ENCODE measurements around the gene CYP2D6. TPM values are rescaled to one million over a fixed set of nuclear protein-coding genes. Genes with fewer than 3 reads are reported as not detected.

CYP2D6 gene
- total RNA-seq, 1 donor from 2014 or later, result 0.58 TPM

- H3K4me3 ChIP-seq (ENCODE audit: low read depth, low read length), result no peak overlapping the region
- TF ChIP-seq, protein P1, sequence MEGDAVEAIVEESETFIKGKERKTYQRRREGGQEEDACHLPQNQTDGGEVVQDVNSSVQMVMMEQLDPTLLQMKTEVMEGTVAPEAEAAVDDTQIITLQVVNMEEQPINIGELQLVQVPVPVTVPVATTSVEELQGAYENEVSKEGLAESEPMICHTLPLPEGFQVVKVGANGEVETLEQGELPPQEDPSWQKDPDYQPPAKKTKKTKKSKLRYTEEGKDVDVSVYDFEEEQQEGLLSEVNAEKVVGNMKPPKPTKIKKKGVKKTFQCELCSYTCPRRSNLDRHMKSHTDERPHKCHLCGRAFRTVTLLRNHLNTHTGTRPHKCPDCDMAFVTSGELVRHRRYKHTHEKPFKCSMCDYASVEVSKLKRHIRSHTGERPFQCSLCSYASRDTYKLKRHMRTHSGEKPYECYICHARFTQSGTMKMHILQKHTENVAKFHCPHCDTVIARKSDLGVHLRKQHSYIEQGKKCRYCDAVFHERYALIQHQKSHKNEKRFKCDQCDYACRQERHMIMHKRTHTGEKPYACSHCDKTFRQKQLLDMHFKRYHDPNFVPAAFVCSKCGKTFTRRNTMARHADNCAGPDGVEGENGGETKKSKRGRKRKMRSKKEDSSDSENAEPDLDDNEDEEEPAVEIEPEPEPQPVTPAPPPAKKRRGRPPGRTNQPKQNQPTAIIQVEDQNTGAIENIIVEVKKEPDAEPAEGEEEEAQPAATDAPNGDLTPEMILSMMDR (IDR thresholded peaks at IDR 0.05; ENCODE audit: insufficient read depth, low read length, poor library complexity, severe bottlenecking), result no peak
- H3K27me3 ChIP-seq (ENCODE audit: control insufficient read depth, insufficient read depth, low read length), result no peaks in the 10 kb centered on the region
- no peak for DNase-seq (ENCODE audit: low read depth)
- peaks cover 1% of the 10 kb centered on the region for H3K36me3 ChIP-seq (ENCODE audit: control insufficient read depth, insufficient read depth, low read length)
Measured at GRCh38 chr22:42173183-42173926, 42.7 kb upstream of the CYP2D6 start.

DNA sequence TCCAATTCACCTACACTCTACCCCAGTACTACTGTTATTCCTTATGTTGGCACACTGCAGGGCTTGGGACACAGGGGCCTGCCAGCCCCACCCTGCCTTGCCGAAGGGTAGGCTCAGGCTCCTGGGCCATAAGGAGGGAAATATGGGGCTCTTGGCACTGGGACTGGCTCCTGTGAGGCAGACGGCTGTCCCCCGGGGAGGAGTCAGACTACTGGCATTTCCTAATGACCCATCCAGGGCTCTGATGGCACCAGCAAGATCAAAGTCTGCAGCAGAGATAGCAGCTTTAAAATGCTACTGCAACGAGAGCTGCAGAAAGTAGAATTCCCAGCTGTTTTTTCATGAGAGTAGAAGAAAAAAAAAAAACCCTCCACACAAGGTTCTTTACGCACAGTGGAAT, 42.2 kb upstream of the CYP2D6 start:
- DNase-seq (ENCODE audit: low read depth), result no peak
- Histone ChIP-seq H3K4me3 (ENCODE audit: low read depth, low read length) (no peak overlapping the region), H3K27me3 (ENCODE audit: control insufficient read depth, insufficient read depth, low read length) (no peaks in the 10 kb centered on the region), H3K36me3 (ENCODE audit: control insufficient read depth, insufficient read depth, low read length) (peaks cover 1% of the 10 kb centered on the region)
- TF ChIP-seq, protein P1 (IDR thresholded peaks at IDR 0.05; ENCODE audit: insufficient read depth, low read length, poor library complexity, severe bottlenecking), result no peak

GRCh38 chr22:42171946-42172719, 41.5 kb upstream of the CYP2D6 start:
- Histone ChIP-seq H3K27me3 (ENCODE audit: control insufficient read depth, insufficient read depth, low read length) (no peaks in the 10 kb centered on the region), H3K36me3 (ENCODE audit: control insufficient read depth, insufficient read depth, low read length) (peaks cover 1% of the 10 kb centered on the region), H3K4me3 (ENCODE audit: low read depth, low read length) (no peak overlapping the region)
- DNase-seq (ENCODE audit: low read depth), result no peak
- TF ChIP-seq, protein P1 (IDR thresholded peaks at IDR 0.05; ENCODE audit: insufficient read depth, low read length, poor library complexity, severe bottlenecking), result no peak

DNA sequence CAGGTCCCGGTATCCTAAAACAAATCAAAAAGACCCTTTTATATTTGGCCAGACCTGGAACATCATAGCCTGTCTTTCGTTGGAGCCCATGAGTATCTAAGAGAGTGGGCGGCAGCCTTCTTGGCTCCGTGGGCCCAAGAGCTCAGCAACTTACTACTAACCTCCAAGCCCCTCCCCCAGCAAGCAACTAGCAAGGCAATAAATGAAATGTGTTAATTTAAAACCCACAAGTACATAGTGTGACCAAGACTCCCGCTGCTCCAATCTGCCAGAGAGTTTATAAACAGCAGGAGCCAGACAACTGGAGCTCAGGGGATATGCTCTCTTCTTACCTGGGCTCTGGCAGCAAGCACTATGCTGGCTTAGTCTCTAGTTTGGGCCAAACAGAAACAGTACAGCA, 40.8 kb upstream of the CYP2D6 start:
- TF ChIP-seq, protein P1 (IDR thresholded peaks at IDR 0.05; ENCODE audit: insufficient read depth, low read length, poor library complexity, severe bottlenecking), result no peak
- DNase-seq (ENCODE audit: low read depth), result no peak
- H3K27me3 ChIP-seq (ENCODE audit: control insufficient read depth, insufficient read depth, low read length), result no peaks in the 10 kb centered on the region
- peaks cover 1% of the 10 kb centered on the region for H3K36me3 ChIP-seq (ENCODE audit: control insufficient read depth, insufficient read depth, low read length)
- no peak overlapping the region for H3K4me3 ChIP-seq (ENCODE audit: low read depth, low read length)

DNA sequence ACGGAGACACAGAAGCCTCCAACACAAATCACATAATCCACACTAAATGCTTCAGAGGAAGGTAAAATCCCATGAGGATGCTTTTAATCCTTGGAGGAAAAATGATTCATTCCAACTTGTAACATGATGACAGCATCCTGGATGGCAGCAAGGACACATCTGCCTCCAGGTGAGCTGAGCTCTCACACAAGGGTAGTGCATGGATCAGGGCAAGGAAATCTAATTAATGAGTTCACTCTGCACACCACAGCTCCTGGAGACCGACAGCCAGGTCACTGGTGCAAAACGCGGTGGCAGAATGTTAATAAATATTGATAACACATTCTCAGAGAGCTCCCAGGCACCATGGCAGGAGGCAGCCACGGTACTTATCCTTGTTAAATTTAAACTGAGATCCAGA, 40.3 kb upstream of the CYP2D6 start:
- Histone ChIP-seq H3K27me3 (ENCODE audit: control insufficient read depth, insufficient read depth, low read length) (no peaks in the 10 kb centered on the region), H3K4me3 (ENCODE audit: low read depth, low read length) (no peak overlapping the region), H3K36me3 (ENCODE audit: control insufficient read depth, insufficient read depth, low read length) (peaks cover 1% of the 10 kb centered on the region)
- DNase-seq (ENCODE audit: low read depth), result no peak
- TF ChIP-seq, protein P1 (IDR thresholded peaks at IDR 0.05; ENCODE audit: insufficient read depth, low read length, poor library complexity, severe bottlenecking), result no peak
